HEK293 (cell line): ENCODE measurements around the gene GOLGA3.

Experiments used
- CTCF ChIP-seq: fragments of 450-650 bp; formaldehyde crosslinking; IDR thresholded peaks from 2 replicates; pipeline ENCODE4 v1.5.1; 2016; ENCODE audit warnings: missing biosample characterization, missing genetic modification characterization
- GLI4 ChIP-seq: fragments of 450-650 bp; formaldehyde crosslinking; IDR thresholded peaks from 2 replicates; pipeline ENCODE4 v1.5.1; 2016; ENCODE audit warnings: missing biosample characterization, missing genetic modification characterization
- KLF9 ChIP-seq: fragments of 450-650 bp; formaldehyde crosslinking; IDR thresholded peaks from 2 replicates; pipeline ENCODE4 v1.5.1; 2016; ENCODE audit warnings: missing biosample characterization, missing genetic modification characterization, low read depth
- PRDM10 ChIP-seq: fragments of 450-650 bp; formaldehyde crosslinking; IDR thresholded peaks from 2 replicates; pipeline ENCODE4 v1.5.1; 2016; ENCODE audit warnings: missing biosample characterization, missing genetic modification characterization
- SP7 ChIP-seq: fragments of 450-650 bp; formaldehyde crosslinking; IDR thresholded peaks from 2 replicates; pipeline ENCODE4 v1.5.1; 2016; ENCODE audit warnings: missing biosample characterization, missing genetic modification characterization
- TSHZ1 ChIP-seq: fragments of 450-650 bp; formaldehyde crosslinking; IDR thresholded peaks from 2 replicates; pipeline ENCODE4 v1.5.1; 2016; ENCODE audit warnings: missing biosample characterization, missing genetic modification characterization, borderline replicate concordance
- ZBTB11 ChIP-seq: fragments of 450-650 bp; formaldehyde crosslinking; conservative IDR thresholded peaks from 2 replicates; pipeline ENCODE4 v1.5.1; 2016; ENCODE audit warnings: low read depth, missing biosample characterization, missing genetic modification characterization
- ZBTB44 ChIP-seq: fragments of 450-650 bp; IDR thresholded peaks from 2 replicates; pipeline ENCODE4 v1.5.1; 2018; ENCODE audit warnings: missing biosample characterization, mild to moderate bottlenecking, missing genetic modification characterization
- ZBTB6 ChIP-seq: fragments of 450-650 bp; formaldehyde crosslinking; IDR thresholded peaks from 2 replicates; pipeline ENCODE4 v1.5.1; 2017; ENCODE audit warnings: missing biosample characterization, missing genetic modification characterization
- ZEB2 ChIP-seq: fragments of 450-650 bp; formaldehyde crosslinking; IDR thresholded peaks from 2 replicates; pipeline ENCODE4 v1.5.1; 2016; ENCODE audit warnings: missing biosample characterization, missing genetic modification characterization
- ZFHX2 ChIP-seq: fragments of 450-650 bp; formaldehyde crosslinking; conservative IDR thresholded peaks from 2 replicates; pipeline ENCODE4 v1.5.1; 2016; ENCODE audit warnings: missing biosample characterization, missing genetic modification characterization
- ZNF10 ChIP-seq: fragments of 450-650 bp; formaldehyde crosslinking; IDR thresholded peaks from 2 replicates; pipeline ENCODE4 v1.5.1; 2017; ENCODE audit warnings: missing biosample characterization, missing genetic modification characterization
- ZNF311 ChIP-seq: fragments of 450-650 bp; formaldehyde crosslinking; IDR thresholded peaks from 2 replicates; pipeline ENCODE4 v1.5.1; 2017; ENCODE audit warnings: missing biosample characterization, missing genetic modification characterization, borderline replicate concordance
- ZNF341 ChIP-seq: fragments of 450-650 bp; formaldehyde crosslinking; IDR thresholded peaks from 2 replicates; pipeline ENCODE4; 2016; ENCODE audit warnings: low read depth, missing biosample characterization, missing genetic modification characterization
- ZNF362 ChIP-seq: fragments of 450-650 bp; formaldehyde crosslinking; IDR thresholded peaks from 2 replicates; pipeline ENCODE4 v1.5.1; 2016; ENCODE audit warnings: missing biosample characterization, missing genetic modification characterization
- ZNF549 ChIP-seq: fragments of 450-650 bp; IDR thresholded peaks from 2 replicates; pipeline ENCODE4 v1.5.1; 2018; ENCODE audit warnings: missing biosample characterization, missing genetic modification characterization, mild to moderate bottlenecking, inconsistent platforms, moderate library complexity
- ZNF629 ChIP-seq: fragments of 450-650 bp; formaldehyde crosslinking; IDR thresholded peaks from 2 replicates; pipeline ENCODE4 v1.5.1; 2017; ENCODE audit warnings: missing biosample characterization, missing genetic modification characterization
- ZNF792 ChIP-seq: fragments of 450-650 bp; formaldehyde crosslinking; IDR thresholded peaks from 2 replicates; pipeline ENCODE4 v1.5.1; 2016; ENCODE audit warnings: missing biosample characterization, missing genetic modification characterization

GOLGA3 gene

GRCh38 chr12:132761921-132762583, 66.6 kb downstream of the GOLGA3 start (continued):
- TF ChIP-seq CTCF (tag by site-specific recombination) (peak; percentile 90), ZFHX2 (tag by site-specific recombination) (peak; percentile 33; the same call in 1 of the 2 replicates), ZBTB11 (tag by site-specific recombination) (peak; percentile 30; the same call in 1 of the 2 replicates), ZNF10 (tag by site-specific recombination) (peak; percentile 66; the same call in 1 of the 2 replicates), PRDM10 (peak; percentile 49), ZNF362 (no peak), ZBTB6 (0 out of 2 replicates have a peak, but pooled peaks have one; percentile 25), TSHZ1 (tag by site-specific recombination) (peak; percentile 14; the same call in 1 of the 2 replicates), ZNF311 (no peak), SP7 (peak; percentile 82), ZNF792 (peak; percentile 60; the same call in 1 of the 2 replicates), ZEB2 (tag by site-specific recombination) (peak; percentile 80; the same call in 1 of the 2 replicates), KLF9 (peak; percentile 33; the same call in 1 of the 2 replicates), ZNF549 (tag by site-specific recombination) (no peak), ZNF341 (tag by site-specific recombination) (peak; percentile 58), GLI4 (tag by site-specific recombination) (peak; percentile 48; the same call in 1 of the 2 replicates), ZNF629 (tag by site-specific recombination) (0 out of 2 replicates have a peak, but pooled peaks have one; percentile 49), ZBTB44 (tag by site-specific recombination) (no peak)
